ENCODE data around the gene FHOD3. TPM values are rescaled to one million over a fixed set of nuclear protein-coding genes. Genes with fewer than 3 reads are reported as not detected.

Gene FHOD3
- total RNA-seq, 1 experiment from 2014 or later, result 18.1 TPM

- Histone ChIP-seq H3F3A (ENCODE audit: low read length, unreplicated experiment) (no peaks in the 10 kb centered on the region), H3K9me2 (replicated peaks; ENCODE audit: low read length) (no peaks in the 10 kb centered on the region), H3K9me3 (ENCODE audit: low read length) (no peaks in the 10 kb centered on the region), H3K9ac (ENCODE audit: low read length) (no peak overlapping the region), H3K79me2 (ENCODE audit: low read length) (no peaks in the 10 kb centered on the region), H2AFZ (ENCODE audit: low read length) (no peak overlapping the region), H3K27ac (ENCODE audit: low read length) (no peak overlapping the region), H4K20me1 (ENCODE audit: low read length) (no peaks in the 10 kb centered on the region), H3K4me1 (ENCODE audit: insufficient read depth, low read length) (0 out of 2 replicates have a peak, but pooled peaks cover 10% of the 10 kb centered on the region), H3K27me3 (ENCODE audit: low read length) (no peaks in the 10 kb centered on the region), H3K4me3 (ENCODE audit: low read length) (no peak overlapping the region), H3K4me2 (ENCODE audit: low read length) (no peak overlapping the region), H3K36me3 (ENCODE audit: low read depth, low read length) (no peaks in the 10 kb centered on the region)
- ATAC-seq (no peak), DNase-seq (no peak)
- BruUV-seq (replicated peaks), result no TSS peak
- intact Hi-C loops (cut with micrococcal nuclease), result no loop called here
- ChIA-PET POLR2A (ENCODE audit: unreplicated experiment) (no interaction called here), CTCF (no interaction called here)
- no peak for TF ChIP-seq EZH2 (IDR thresholded peaks at IDR 0.05; ENCODE audit: low read length, unreplicated experiment)
- no peak for TF ChIP-seq EZH2phosphoT487 (IDR thresholded peaks at IDR 0.05; ENCODE audit: borderline replicate concordance, low read length)
- TF ChIP-seq CTCF (conservative IDR thresholded peaks at IDR 0.05; ENCODE audit: low read depth, low read length), result no peak
These were observed 378.0 kb downstream of the FHOD3 start for GRCh38 chr18:36675542-36675941.

- H3K27ac ChIP-seq (ENCODE audit: low read length), result no peak overlapping the region
- no peak for ATAC-seq
- H3F3A ChIP-seq (ENCODE audit: low read length, unreplicated experiment), result no peaks in the 10 kb centered on the region
These were observed 379.1 kb downstream of the FHOD3 start for GRCh38 chr18:36676629-36677028.

More at GRCh38 chr18:36676629-36677028, 379.1 kb downstream of the FHOD3 start:
- no peak overlapping the region for H3K4me2 ChIP-seq (ENCODE audit: low read length)
- H3K9ac ChIP-seq (ENCODE audit: low read length), result no peak overlapping the region
- no peaks in the 10 kb centered on the region for H3K36me3 ChIP-seq (ENCODE audit: low read depth, low read length)
- ChIA-PET CTCF (no interaction called here), POLR2A (ENCODE audit: unreplicated experiment) (no interaction called here)
- no peaks in the 10 kb centered on the region for H3K9me2 ChIP-seq (replicated peaks; ENCODE audit: low read length)
- DNase-seq, result no peak
- H3K4me1 ChIP-seq (ENCODE audit: insufficient read depth, low read length), result 0 out of 2 replicates have a peak, but pooled peaks cover 10% of the 10 kb centered on the region
- no peak for TF ChIP-seq CTCF (conservative IDR thresholded peaks at IDR 0.05; ENCODE audit: low read depth, low read length)
- TF ChIP-seq EZH2phosphoT487 (IDR thresholded peaks at IDR 0.05; ENCODE audit: borderline replicate concordance, low read length), result no peak
- no peak for TF ChIP-seq EZH2 (IDR thresholded peaks at IDR 0.05; ENCODE audit: low read length, unreplicated experiment)
- H3K9me3 ChIP-seq (ENCODE audit: low read length), result no peaks in the 10 kb centered on the region
- intact Hi-C loops (cut with micrococcal nuclease), result no loop called here
- no TSS peak for BruUV-seq (replicated peaks)
- H3K4me3 ChIP-seq (ENCODE audit: low read length), result no peak overlapping the region
- H3K27me3 ChIP-seq (ENCODE audit: low read length), result no peaks in the 10 kb centered on the region
- no peaks in the 10 kb centered on the region for H4K20me1 ChIP-seq (ENCODE audit: low read length)
- no peaks in the 10 kb centered on the region for H3K79me2 ChIP-seq (ENCODE audit: low read length)
- H2AFZ ChIP-seq (ENCODE audit: low read length), result no peak overlapping the region
